ENCODE data around the gene PTPRC.

Gene PTPRC

DNA sequence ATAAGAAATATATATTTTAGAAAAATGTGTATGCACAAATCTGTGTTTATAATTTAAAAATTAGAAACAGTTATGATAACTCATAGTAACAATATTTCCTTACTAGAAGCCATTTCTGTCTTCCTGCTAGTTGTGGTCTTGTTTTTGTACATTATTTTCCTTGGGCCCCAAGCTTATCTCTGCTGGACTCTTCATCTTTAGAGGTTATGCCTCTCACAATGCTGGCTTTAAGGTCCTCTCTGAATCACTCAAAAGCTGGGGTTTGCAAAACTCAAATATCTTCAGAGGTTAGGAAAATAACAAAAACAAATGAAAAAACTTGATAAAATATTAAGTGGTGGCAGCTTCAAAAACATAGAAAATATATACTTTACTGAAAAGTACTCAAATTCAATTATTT is 133.8 kb downstream of the PTPRC start:
- no peak for DNase-seq

DNA sequence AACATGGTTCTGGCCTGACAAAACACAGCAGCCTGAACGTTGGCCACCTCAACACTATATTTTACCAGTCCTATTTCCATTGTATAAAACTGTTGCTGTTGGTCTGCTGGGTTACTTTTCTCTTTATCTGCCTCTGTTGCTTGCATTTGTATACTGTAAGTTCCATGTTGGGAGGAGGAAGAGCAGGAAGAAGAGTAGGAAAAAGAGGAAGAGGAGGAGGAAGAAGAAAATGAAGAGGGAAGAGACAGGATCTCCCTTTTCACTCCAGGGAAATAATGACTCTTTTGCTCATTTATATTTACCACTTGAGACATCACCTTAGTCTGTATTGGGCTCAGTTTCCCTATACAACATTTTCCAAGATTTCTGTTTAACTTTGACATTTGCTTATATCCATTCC is 134.2 kb downstream of the PTPRC start:
- DNase-seq: no peak

DNA sequence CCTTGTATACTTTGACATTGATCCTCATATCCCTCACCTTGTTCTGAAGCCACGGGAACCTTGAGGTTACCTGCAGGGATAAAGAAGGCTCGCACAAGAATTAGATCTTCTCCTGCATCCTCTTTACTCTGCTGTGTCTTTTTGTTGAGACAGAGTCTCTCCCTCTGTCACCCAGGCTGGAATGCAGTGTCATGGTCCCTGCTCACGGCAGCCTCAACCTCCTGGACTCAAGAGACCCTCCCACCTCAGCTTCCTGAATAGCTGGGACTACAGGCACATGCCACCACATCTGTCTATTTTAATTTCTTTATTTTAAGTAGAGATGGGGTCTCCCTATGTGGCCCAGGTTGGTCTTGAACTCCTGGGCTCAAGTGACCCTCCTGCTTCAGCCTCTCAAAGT is 134.7 kb downstream of the PTPRC start:
- DNase-seq: no peak

DNA sequence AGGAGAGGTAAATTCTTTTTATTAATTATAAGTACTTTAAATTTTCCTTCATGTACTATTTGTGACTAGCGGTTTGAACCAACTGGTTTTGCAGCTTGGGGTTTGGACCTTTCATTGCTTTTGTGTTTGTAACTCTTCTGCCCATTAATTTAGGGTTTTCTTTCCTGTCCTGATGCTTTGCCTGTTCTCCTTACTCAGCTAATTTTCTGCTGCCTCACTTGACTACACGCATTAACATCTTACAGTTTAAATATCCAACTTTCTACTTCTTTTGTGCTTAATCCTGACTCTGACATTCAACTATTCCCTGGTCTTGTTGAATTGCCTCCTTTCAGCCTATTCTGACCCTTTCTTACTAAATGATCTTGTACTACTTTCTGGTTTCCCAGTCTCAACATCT is 135.6 kb downstream of the PTPRC start:
- DNase-seq: no peak

DNA sequence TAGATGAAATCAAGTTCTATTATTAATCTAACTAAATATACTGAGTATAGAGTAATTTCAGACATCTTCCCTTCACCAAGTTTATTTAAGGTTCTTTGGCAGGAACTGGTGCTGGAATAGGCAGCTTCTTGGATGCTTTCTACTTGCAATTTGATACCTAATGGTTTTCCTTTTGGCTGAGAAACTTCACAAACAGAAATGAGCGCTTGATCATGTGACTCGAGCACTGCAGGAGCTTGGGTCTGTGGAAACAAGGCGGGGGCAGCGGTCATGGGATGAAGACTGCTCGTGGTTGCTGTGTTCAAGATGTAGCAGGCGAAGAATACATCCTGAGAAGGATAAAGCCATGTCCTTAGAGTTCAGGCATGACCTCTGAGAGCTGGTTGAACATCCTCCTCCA is 136.8 kb downstream of the PTPRC start:
- no peak for DNase-seq

DNA sequence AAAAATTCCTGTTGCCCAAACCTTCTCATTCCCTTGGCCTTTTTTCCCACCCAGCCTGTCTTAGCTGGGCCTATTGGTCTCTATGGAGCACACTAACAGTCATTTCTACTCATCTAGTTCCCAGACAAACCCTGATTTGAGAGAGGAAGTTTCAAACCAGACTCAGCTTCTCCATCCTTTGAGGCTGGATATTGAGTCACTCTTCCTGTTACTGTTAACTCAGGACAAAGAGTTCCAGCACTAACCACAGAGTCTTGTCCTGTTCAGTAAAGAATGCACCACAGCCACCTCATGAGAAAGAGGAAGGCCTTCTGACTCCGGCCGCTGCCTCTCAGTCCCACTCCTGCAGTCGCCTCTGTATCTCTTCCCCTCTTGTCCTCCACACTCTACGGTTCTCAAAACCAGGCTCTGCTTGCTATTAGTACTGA is 137.8 kb downstream of the PTPRC start:
- DNase-seq: no peak

DNA sequence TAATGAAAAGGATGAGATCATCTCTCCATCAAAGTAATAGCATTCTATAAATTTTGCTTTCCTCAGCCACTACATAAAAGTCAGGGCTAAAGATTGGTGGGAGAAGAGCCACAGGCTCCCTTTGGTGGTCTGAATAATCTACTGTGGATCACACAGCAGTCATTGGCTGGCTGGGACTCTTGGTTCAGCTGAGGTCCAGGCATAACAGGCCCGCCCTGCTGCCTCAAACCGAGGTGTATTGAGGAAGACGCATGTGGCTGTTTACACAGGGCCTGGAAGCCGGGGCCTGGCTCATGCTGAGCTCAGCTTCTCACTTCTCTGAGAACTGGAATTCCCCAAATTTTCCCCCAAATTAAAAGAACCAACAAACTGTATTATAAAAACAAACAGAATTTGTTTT is 139.2 kb downstream of the PTPRC start:
- no peak for DNase-seq

DNA sequence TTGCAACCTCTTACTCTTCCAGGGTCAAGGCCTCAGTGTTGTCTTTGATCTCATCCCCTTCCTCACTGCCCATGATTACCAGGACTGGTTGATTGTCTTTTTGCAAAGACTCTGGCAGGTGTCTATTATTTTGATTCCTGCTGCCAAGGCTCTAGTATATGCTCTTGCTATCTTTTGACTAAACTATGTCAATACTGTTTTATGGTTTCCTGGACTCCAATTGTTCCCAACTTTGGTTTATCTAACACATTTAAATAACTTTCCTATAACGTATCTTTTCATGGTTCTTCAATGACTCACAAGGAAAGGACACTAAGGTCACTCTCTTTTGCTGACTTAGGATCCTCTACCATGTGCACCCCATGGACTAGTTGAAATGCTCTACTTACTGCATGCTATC is 141.5 kb downstream of the PTPRC start:
- no peak for DNase-seq

DNA sequence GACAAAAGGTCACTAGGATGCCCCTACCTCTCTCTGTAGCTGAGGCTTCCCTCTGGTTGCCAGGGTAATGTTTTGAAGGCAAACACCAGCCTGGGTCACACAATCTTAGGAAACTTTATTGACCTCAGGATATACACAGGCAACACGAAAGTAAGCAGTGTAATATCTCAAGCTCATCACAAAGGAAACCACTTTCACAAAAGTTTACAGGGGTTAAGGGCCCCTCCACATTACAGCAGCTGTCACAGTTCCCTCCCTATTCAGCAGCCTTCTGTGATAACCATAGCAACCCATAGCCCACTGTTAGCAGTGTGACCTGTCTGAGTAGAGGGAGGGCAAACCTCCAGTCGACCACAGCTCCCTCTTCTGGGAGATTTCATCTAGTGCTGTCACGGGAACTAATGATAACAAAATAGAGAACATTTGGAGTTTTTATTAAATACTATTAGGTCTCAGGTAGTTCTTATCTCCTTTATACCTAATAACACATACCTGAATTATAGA is 149.8 kb downstream of the PTPRC start:
- DNase-seq: no peak

DNA sequence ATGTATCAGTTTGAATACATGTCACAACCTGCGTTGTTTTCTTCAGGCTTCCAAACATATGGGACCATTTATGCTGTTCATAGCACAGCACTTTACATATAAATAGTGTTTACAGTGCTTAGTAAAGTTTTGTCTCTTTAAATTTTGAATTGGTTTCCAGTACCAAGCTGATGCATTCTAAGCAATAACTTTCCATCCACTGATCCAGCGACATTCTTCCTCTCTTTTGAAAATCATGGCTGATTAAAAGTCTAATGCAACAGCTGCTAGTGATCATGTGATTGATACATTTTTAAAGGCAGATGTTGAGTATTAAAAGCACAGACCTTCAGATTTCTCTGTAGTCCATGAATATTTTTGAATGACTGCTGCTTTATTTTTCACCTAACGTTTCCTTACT is 154.9 kb downstream of the PTPRC start:
- no peak for DNase-seq

DNA sequence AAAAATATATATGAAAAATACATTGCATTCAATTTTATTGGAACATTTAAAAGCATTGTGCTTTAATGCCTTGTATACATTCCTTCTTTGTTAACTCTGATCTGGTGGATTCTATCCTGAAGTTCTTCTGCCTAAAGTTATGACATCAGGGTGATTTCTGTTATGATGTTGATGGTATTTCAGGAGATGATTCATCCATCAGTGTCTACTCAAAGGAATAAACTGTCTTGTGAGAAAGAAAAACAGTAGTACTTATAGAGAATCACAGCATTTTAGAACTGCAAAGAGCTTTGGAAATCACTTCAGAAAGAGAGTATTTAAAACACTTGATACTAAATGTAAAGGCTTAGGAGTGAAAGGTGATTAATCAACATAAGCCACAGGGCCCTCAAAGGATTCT is 155.7 kb downstream of the PTPRC start:
- no peak for DNase-seq

DNA sequence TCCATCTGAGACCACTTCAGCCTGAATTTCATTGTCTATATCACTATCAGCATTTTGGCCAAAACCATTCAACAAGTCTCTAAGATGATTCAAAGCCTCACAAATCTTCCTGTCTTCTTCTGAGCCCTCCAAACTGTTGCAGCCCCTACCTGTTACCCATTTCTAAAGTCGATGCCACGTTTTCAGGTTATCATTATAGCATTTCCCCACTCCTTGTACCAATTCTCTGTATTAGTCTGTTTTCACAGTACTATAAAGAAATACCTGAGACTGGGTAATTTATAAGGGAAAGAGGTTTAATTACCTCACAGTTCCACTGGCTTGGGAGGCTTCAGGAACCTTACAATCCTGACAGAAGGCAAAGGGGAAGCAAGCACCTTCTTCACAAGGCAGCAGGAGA is 158.8 kb downstream of the PTPRC start:
- no peak for DNase-seq

DNA sequence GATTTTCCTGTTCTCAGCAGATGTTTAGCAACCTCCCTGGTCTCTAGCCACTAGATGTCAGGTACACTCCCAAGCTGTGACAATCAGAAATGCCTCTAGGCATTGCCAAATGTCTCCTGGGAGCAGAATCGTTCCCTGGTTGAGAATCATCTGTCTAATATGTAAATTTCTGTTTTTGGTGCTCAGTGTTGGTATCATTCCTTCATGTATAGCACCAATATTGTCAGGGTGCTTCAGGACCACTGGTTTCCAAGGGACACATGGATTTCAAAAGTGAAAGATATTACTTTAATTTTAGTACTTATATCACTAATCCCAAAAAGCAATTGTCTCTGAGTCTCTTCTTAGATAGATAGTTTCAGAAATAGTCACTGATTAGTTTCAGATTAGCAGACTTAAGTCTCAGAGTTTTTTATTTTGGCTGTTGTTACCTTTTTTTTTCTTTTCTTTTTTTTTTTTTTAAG is 160.1 kb downstream of the PTPRC start:
- DNase-seq: no peak

DNA sequence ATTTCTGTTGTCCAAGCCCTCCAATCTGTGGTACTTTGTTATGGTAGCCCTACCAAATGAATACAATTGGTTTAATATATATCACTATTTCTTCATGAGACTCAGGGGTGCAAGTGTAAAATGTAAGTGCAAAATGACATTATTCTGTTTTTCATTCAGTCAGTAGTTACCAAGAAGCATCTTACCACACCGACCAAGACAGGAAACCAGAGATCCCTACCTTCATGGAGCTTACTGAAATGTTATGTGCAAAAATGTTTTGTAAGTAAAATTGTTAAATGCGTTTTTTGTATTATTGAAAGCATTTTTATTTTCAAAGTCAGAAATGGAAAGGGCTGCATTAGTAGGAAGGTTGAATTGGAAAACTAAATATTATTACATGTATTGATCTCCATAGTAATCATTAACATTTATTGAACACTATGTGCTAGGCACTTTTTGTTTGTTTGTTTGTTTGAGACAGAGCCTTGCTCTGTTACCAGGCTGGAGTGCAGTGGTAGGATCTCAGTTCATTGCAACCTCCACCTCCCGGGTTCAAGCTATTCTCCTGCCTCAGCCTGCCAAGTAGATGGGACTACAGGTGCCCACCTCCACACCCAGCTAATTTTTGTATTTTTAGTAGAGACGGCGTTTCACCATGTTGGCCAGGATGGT is 166.8 kb downstream of the PTPRC start:
- no peak for DNase-seq

DNA sequence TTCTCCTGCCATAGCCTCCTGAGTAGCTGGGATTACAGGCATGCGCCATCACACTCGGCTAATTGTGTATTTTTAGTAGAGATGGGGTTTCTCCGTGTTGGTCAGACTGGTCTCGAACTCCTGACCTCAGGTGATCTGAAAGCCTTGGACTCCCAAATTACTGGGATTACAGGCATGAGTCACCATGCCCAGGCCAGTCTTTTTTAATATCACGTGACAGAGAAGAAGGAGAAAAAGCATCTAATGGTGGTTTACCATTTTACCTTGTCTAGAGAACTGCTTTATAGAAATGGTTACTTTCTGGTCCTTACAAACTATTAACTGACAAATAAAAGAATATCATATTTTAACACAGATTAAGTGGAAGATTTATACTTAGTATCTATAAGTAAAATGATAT is 168.0 kb downstream of the PTPRC start:
- DNase-seq: no peak

Measured in NCI-H2029 treated with DMSO at 0.1 percent for 48 hours (cell line).